ENCODE results near the gene CSAG3.
"Not testable (repeated sequence)": the region's sequence is repeated elsewhere in the genome, so short reads cannot be mapped to it uniquely, and the experiment has no call there.

- TF ChIP-seq CTCF (conservative IDR thresholded peaks at IDR 0.05; ENCODE audit: low read depth, low read length); MAZ (IDR thresholded peaks at IDR 0.05; ENCODE audit: borderline replicate concordance, low read depth, low read length); POLR2A (IDR thresholded peaks at IDR 0.05; ENCODE audit: low read depth, low read length); CEBPB (IDR thresholded peaks at IDR 0.05; ENCODE audit: low read depth, low read length); RFX5 (IDR thresholded peaks at IDR 0.05; ENCODE audit: low read depth, low read length); MAFK (IDR thresholded peaks at IDR 0.05; ENCODE audit: low read depth, low read length); MXI1 (IDR thresholded peaks at IDR 0.05; ENCODE audit: borderline replicate concordance, low read depth, low read length); RAD21 (IDR thresholded peaks at IDR 0.05; ENCODE audit: low read length); NFE2L2 (IDR thresholded peaks at IDR 0.05; ENCODE audit: low read depth, low read length); SMC3 (IDR thresholded peaks at IDR 0.05; ENCODE audit: low read depth, low read length): not testable (repeated sequence)
Observed at GRCh38 chrX:152736528-152736927, 22.5 kb upstream of the CSAG3 start.

Data from IMR-90 (cell line).